Measurements from ENCODE around the gene CHST8. TPM values are rescaled to one million over a fixed set of nuclear protein-coding genes. Genes with fewer than 3 reads are reported as not detected.

Gene CHST8
- total RNA-seq, 1 experiment from 2014 or later, result not detected

DNA sequence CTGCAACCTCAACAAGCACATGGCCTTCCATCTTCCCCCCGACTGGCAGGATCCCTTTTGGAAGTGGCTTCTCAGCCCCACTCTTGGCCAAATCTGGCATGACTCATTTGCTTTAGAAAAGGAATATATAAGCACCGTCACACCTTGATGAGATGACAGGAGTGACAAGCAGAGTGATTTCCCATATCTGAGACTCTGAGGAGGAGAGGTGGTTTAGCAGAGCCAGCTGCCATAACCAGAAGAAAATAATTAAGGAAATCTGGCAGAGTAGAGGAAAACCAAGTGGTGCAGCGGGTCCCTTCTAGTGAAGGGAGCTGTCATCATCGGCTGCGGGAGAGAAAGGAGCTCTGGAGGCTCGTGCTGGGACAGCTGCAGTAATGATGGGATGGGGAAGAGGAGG lies 147.5 kb downstream of the CHST8 start:
- intact Hi-C loops (cut with micrococcal nuclease; ENCODE audit: unreplicated experiment), result no loop called here
- ChIA-PET CTCF (interaction anchor here (1.1 to 3.5 kb wide), 5 partner anchors 9 to 353 kb away, joined by 3 to 21 read pairs (median 6); no protein-coding TSS in a partner anchor), POLR2A (no interaction called here)
- Histone ChIP-seq H3K36me3 (ENCODE audit: control insufficient read depth, insufficient read depth, low read length) (no peaks in the 10 kb centered on the region), H3K27me3 (replicated peaks; ENCODE audit: control insufficient read depth, insufficient read depth, low read length) (peaks cover 2% of the 10 kb centered on the region; the same call in 1 of the 2 replicates), H3K9me3 (no peaks in the 10 kb centered on the region), H3K4me3 (ENCODE audit: low read depth, low read length) (no peak overlapping the region), H3K4me1 (no peaks in the 10 kb centered on the region)
- Mint-ChIP-seq H3K36me3 (ENCODE audit: insufficient read depth, unreplicated experiment) (no peaks in the 10 kb centered on the region), H3K27ac (ENCODE audit: unreplicated experiment) (no peak overlapping the region), H3K9me3 (ENCODE audit: unreplicated experiment) (no peaks in the 10 kb centered on the region), H3K27me3 (ENCODE audit: insufficient read depth, unreplicated experiment) (peaks cover 32% of the 10 kb centered on the region), H3K4me3 (ENCODE audit: unreplicated experiment) (no peak overlapping the region), H3K4me1 (ENCODE audit: low read depth, unreplicated experiment) (no peaks in the 10 kb centered on the region)
- TF ChIP-seq CTCF (IDR thresholded peaks at IDR 0.05; ENCODE audit: insufficient read depth in 1 of 2, low read depth in 1 of 2, low read length in 1 of 2, severe bottlenecking in 1 of 2, unreplicated experiment in 1 of 2), result no peak
- no peak for DNase-seq
- BruUV-seq (replicated peaks), result no TSS peak

GRCh38 chr19:33770107-33770506 lies 148.4 kb downstream of the CHST8 start:
- peaks cover 2% of the 10 kb centered on the region; the same call in 1 of the 2 replicates for H3K27me3 ChIP-seq (replicated peaks; ENCODE audit: control insufficient read depth, insufficient read depth, low read length)
- no peaks in the 10 kb centered on the region for H3K36me3 ChIP-seq (ENCODE audit: control insufficient read depth, insufficient read depth, low read length)
- POLR2A ChIA-PET, result no interaction called here
- no peak overlapping the region for H3K4me3 Mint-ChIP-seq (ENCODE audit: unreplicated experiment)
- no TSS peak for BruUV-seq (replicated peaks)
- no peak for TF ChIP-seq CTCF (IDR thresholded peaks at IDR 0.05; ENCODE audit: insufficient read depth in 1 of 2, low read depth in 1 of 2, low read length in 1 of 2, severe bottlenecking in 1 of 2, unreplicated experiment in 1 of 2)
- H3K9me3 Mint-ChIP-seq (ENCODE audit: unreplicated experiment), result no peaks in the 10 kb centered on the region
- intact Hi-C loops (cut with micrococcal nuclease; ENCODE audit: unreplicated experiment), result no loop called here
- no peaks in the 10 kb centered on the region for H3K4me1 Mint-ChIP-seq (ENCODE audit: low read depth, unreplicated experiment)
- H3K4me3 ChIP-seq (ENCODE audit: low read depth, low read length), result no peak overlapping the region
- no peaks in the 10 kb centered on the region for H3K4me1 ChIP-seq
- no peak overlapping the region for H3K27ac Mint-ChIP-seq (ENCODE audit: unreplicated experiment)
- no peaks in the 10 kb centered on the region for H3K9me3 ChIP-seq
- H3K36me3 Mint-ChIP-seq (ENCODE audit: insufficient read depth, unreplicated experiment), result no peaks in the 10 kb centered on the region
- CTCF ChIA-PET, result interaction anchor here (0.5 to 3.5 kb wide), 5 partner anchors 8 to 354 kb away, joined by 4 to 21 read pairs (median 10); no protein-coding TSS in a partner anchor
- H3K27me3 Mint-ChIP-seq (ENCODE audit: insufficient read depth, unreplicated experiment), result peaks cover 29% of the 10 kb centered on the region
- DNase-seq, result no peak

DNA sequence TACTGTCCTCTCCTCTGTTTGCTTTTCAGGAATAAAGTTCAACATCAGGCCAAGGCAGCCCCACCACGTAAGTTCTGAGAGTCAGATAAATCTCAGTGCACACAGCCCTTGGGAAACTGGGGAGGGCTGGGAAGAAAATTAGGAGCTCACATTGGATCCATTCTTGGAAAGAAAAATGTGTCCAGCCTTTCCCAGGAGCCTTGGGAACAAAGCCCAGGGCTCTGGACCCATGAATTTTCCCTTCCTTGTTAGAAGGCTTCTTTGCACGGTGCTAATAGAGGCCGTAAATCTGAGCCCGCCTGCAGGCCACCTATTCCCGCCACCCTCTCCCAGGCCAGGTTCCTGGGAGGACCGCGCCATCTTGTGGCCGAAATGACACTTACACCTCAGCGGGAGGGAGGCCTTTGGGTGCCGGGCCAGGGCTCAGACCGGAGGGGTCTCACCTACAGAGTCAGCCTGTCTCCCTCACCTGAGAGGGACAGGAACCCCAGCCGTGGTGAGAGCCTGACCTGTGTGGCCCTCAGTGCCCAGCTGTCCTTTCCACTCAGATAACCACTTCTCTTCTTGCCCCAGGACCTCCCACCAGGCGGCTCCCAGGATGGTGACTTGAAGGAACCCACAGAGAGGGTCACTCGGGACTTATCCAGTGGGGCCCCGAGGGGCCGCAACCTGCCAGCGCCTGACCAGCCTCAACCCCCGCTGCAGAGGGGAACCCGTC lies 149.8 kb downstream of the CHST8 start:
- no peaks in the 10 kb centered on the region for H3K9me3 Mint-ChIP-seq (ENCODE audit: unreplicated experiment)

More for the DNA sequence above, 149.8 kb downstream of the CHST8 start:
- H3K27ac Mint-ChIP-seq (ENCODE audit: unreplicated experiment), result no peak overlapping the region
- POLR2A ChIA-PET, result no interaction called here
- peaks cover 25% of the 10 kb centered on the region for H3K27me3 Mint-ChIP-seq (ENCODE audit: insufficient read depth, unreplicated experiment)
- CTCF ChIA-PET, result interaction anchor here (0.6 to 3.5 kb wide), 4 partner anchors 341 to 438 kb away, joined by 3 to 21 read pairs (median 6); no protein-coding TSS in a partner anchor
- TF ChIP-seq CTCF (IDR thresholded peaks at IDR 0.05; ENCODE audit: insufficient read depth in 1 of 2, low read depth in 1 of 2, low read length in 1 of 2, severe bottlenecking in 1 of 2, unreplicated experiment in 1 of 2), result peak; percentile 83 to 95
- Histone ChIP-seq H3K36me3 (ENCODE audit: control insufficient read depth, insufficient read depth, low read length) (no peaks in the 10 kb centered on the region), H3K4me3 (ENCODE audit: low read depth, low read length) (no peak overlapping the region), H3K9me3 (no peaks in the 10 kb centered on the region), H3K27me3 (replicated peaks; ENCODE audit: control insufficient read depth, insufficient read depth, low read length) (peaks cover 2% of the 10 kb centered on the region; the same call in 1 of the 2 replicates), H3K4me1 (no peaks in the 10 kb centered on the region)
- intact Hi-C loops (cut with micrococcal nuclease; ENCODE audit: unreplicated experiment), result loop anchor here (1.0 kb wide), 3 partner anchors 341 to 536 kb away; no protein-coding TSS in a partner anchor
- no peaks in the 10 kb centered on the region for H3K4me1 Mint-ChIP-seq (ENCODE audit: low read depth, unreplicated experiment)
- BruUV-seq (replicated peaks), result no TSS peak
- no peaks in the 10 kb centered on the region for H3K36me3 Mint-ChIP-seq (ENCODE audit: insufficient read depth, unreplicated experiment)
- no peak overlapping the region for H3K4me3 Mint-ChIP-seq (ENCODE audit: unreplicated experiment)
- DNase-seq, result peak; percentile 76 to 88

All from Caco-2 (cell line).